OCI-LY7 (cell line): Measurements from ENCODE around the gene CUBN. TPM values are rescaled to one million over a fixed set of nuclear protein-coding genes. Genes with fewer than 3 reads are reported as not detected.

Experiments
- BruUV-seq: library from RNA; stranded (reverse); fragments of 400-500 nt; replicated peaks from 2 replicates; lab custom pipeline; 2021; lab: Mats Ljungman, UMichigan
- CTCF ChIA-PET: fragments of 300-600 bp; sonication (Branson Sonifier 250); formaldehyde crosslinking; loops from one replicate; lab custom pipeline; 2022; ENCODE audit warnings: antibody characterized with exemption; ENCODE audit not compliant: unreplicated experiment; lab: Charles Lee
- POLR2A ChIA-PET: fragments of 300-600 bp; sonication (Branson Sonifier 250); formaldehyde crosslinking; loops from one replicate; lab custom pipeline; 2022; ENCODE audit warnings: antibody characterized with exemption; lab: Charles Lee
- DNase-seq: peaks from one replicate; pipeline ENCODE4 v3.0.0-alpha.2; 2015; ENCODE audit warnings: low spot score
- H2AFZ ChIP-seq: fragments of 200-600 bp; sonication (generic), shearing (Covaris generic); 2 replicates; pipeline ENCODE4 v1.6.1; 2014; ENCODE audit warnings: mild to moderate bottlenecking, antibody characterized with exemption, low read length, moderate library complexity
- H3K27ac ChIP-seq: fragments of 200-600 bp; sonication (generic); 2 replicates; pipeline ENCODE4 v1.5.1; 2014; ENCODE audit warnings: mixed run types, low read depth, mild to moderate bottlenecking, moderate library complexity, low read length, inconsistent platforms; ENCODE audit not compliant: poor library complexity, severe bottlenecking
- H3K36me3 ChIP-seq: fragments of 200-600 bp; sonication (generic); 2 replicates; pipeline ENCODE4 v1.6.1; 2014; ENCODE audit warnings: mild to moderate bottlenecking, antibody characterized with exemption, low read length, moderate library complexity, mixed read lengths; ENCODE audit not compliant: insufficient read depth
- H3K4me1 ChIP-seq: fragments of 200-600 bp; sonication (generic); 2 replicates; pipeline ENCODE4 v1.5.1; 2014; ENCODE audit warnings: mild to moderate bottlenecking, low read length; ENCODE audit not compliant: insufficient read depth, poor library complexity, severe bottlenecking
- H3K4me2 ChIP-seq: fragments of 200-600 bp; sonication (generic); 2 replicates; pipeline ENCODE4 v1.6.1; 2014; ENCODE audit warnings: mild to moderate bottlenecking, low read length
- H3K4me3 ChIP-seq: fragments of 200-600 bp; sonication (generic); 2 replicates; pipeline ENCODE4 v1.5.1; 2014; ENCODE audit warnings: mild to moderate bottlenecking, low read depth, low read length; ENCODE audit not compliant: poor library complexity, severe bottlenecking
- H3K79me2 ChIP-seq: fragments of 200-600 bp; sonication (generic); 2 replicates; pipeline ENCODE4 v1.6.1; 2016; ENCODE audit warnings: low read depth, mild to moderate bottlenecking, low read length, moderate library complexity, mixed read lengths; ENCODE audit not compliant: insufficient read depth
- H3K9me2 ChIP-seq: fragments of 200-600 bp; sonication (generic); 2 replicates; pipeline ENCODE4 v1.6.1; 2016; ENCODE audit warnings: mild to moderate bottlenecking, low read length, mixed read lengths; ENCODE audit not compliant: insufficient read depth
- H3K9me3 ChIP-seq: fragments of 200-600 bp; sonication (generic); 2 replicates; pipeline ENCODE4 v1.6.1; 2014; ENCODE audit warnings: mild to moderate bottlenecking, mixed run types, low read length, mixed read lengths
- H4K20me1 ChIP-seq: fragments of 200-600 bp; sonication (generic); 2 replicates; pipeline ENCODE4 v1.6.1; 2014; ENCODE audit warnings: mild to moderate bottlenecking, antibody characterized with exemption, low read length, moderate library complexity, mixed read lengths; ENCODE audit not compliant: insufficient read depth
- EZH2phosphoT487 ChIP-seq: fragments of 200-600 bp; sonication (generic); IDR thresholded peaks from 2 replicates; pipeline ENCODE4 v1.6.1; 2018; ENCODE audit warnings: low read depth, borderline replicate concordance, mild to moderate bottlenecking, mixed run types, antibody characterized with exemption, low read length, moderate library complexity, mixed read lengths
- intact Hi-C: fragments of 100-400 bp; cut with micrococcal nuclease; formaldehyde crosslinking; loops from one replicate; pipeline ENCODE4 v1.10.0; 2022; ENCODE audit not compliant: unreplicated experiment
- total RNA-seq, 2 experiments: library from RNA; depleted of rRNA in 1 of 2; stranded (reverse); fragments of >200 nt in 1 of 2; shearing (Covaris generic) in 1 of 2; gene quantifications; 2 replicates each; pipeline ENCODE4 v1.2.3, GENCODE V29; 2014 to 2022
- TF ChIP-seq, protein P1 (sequence below): fragments of 200-600 bp; sonication (generic); conservative IDR thresholded peaks from 2 replicates; pipeline ENCODE4 v1.5.1; 2014; ENCODE audit warnings: mild to moderate bottlenecking, antibody characterized with exemption, low read length, moderate library complexity, mixed read lengths

CUBN gene
- total RNA-seq, 2 experiments from 2014 or later: 0.13 to 0.25 TPM

DNA sequence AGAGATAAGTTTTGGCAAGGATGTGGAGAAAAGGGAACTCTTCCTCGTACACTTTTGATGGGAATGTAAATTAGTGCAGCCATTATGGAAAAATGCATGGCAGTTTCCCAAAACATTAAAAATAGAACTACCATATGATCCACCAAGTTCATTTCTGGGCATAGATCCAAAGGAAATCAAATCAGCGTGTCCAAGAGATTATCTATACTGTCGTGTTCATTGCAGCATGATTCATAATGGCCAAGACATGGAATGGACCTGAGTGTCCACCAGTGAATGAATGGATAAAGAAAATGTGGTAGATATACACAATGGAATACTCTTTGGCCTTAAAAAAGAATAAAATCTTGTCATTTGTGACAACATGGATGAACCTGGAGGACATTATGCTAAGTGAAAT is 242.0 kb downstream of the CUBN start:
- H2AFZ ChIP-seq: no peak overlapping the region
- POLR2A ChIA-PET: no interaction called here
- no peaks in the 10 kb centered on the region for H4K20me1 ChIP-seq
- H3K4me3 ChIP-seq: no peak overlapping the region
- no peaks in the 10 kb centered on the region for H3K4me1 ChIP-seq
- no peaks in the 10 kb centered on the region for H3K9me3 ChIP-seq
- BruUV-seq: no TSS peak
- H3K9me2 ChIP-seq: no peaks in the 10 kb centered on the region
- CTCF ChIA-PET: no interaction called here
- no peak for DNase-seq
- H3K36me3 ChIP-seq: no peaks in the 10 kb centered on the region
- H3K4me2 ChIP-seq: no peak overlapping the region
- intact Hi-C loops: no loop called here
- H3K27ac ChIP-seq: no peak overlapping the region
- H3K79me2 ChIP-seq: no peaks in the 10 kb centered on the region
- TF ChIP-seq EZH2phosphoT487: no peak

DNA sequence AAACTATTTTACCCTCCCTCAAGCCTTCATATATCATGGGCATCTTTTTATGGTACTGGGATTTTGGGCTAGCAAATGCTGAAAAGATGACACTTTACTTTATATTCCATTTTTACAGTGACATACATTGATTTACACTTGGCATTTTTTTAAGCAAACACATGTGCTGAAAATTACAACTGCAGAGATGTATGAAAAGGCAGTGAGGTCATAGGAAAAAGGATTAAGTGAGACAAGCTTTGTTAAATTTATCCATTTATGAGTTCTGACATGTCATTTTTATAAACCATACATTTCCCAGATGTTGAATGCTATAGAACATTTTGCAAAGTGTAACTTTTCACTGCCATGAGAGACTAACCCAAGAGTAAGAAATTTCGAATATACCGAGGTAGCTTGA is 243.6 kb downstream of the CUBN start:
- TF ChIP-seq EZH2phosphoT487: no peak
- TF ChIP-seq, protein P1, sequence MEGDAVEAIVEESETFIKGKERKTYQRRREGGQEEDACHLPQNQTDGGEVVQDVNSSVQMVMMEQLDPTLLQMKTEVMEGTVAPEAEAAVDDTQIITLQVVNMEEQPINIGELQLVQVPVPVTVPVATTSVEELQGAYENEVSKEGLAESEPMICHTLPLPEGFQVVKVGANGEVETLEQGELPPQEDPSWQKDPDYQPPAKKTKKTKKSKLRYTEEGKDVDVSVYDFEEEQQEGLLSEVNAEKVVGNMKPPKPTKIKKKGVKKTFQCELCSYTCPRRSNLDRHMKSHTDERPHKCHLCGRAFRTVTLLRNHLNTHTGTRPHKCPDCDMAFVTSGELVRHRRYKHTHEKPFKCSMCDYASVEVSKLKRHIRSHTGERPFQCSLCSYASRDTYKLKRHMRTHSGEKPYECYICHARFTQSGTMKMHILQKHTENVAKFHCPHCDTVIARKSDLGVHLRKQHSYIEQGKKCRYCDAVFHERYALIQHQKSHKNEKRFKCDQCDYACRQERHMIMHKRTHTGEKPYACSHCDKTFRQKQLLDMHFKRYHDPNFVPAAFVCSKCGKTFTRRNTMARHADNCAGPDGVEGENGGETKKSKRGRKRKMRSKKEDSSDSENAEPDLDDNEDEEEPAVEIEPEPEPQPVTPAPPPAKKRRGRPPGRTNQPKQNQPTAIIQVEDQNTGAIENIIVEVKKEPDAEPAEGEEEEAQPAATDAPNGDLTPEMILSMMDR: no peak
- Histone ChIP-seq H3K9me3 (no peaks in the 10 kb centered on the region), H3K4me2 (no peak overlapping the region), H3K36me3 (no peaks in the 10 kb centered on the region), H3K4me3 (no peak overlapping the region), H3K9me2 (no peaks in the 10 kb centered on the region), H3K27ac (no peak overlapping the region), H2AFZ (no peak overlapping the region), H4K20me1 (no peaks in the 10 kb centered on the region), H3K79me2 (no peaks in the 10 kb centered on the region), H3K4me1 (no peaks in the 10 kb centered on the region)
- BruUV-seq: no TSS peak
- DNase-seq: no peak
- intact Hi-C loops: no loop called here
- CTCF ChIA-PET: no interaction called here
- POLR2A ChIA-PET: no interaction called here

DNA sequence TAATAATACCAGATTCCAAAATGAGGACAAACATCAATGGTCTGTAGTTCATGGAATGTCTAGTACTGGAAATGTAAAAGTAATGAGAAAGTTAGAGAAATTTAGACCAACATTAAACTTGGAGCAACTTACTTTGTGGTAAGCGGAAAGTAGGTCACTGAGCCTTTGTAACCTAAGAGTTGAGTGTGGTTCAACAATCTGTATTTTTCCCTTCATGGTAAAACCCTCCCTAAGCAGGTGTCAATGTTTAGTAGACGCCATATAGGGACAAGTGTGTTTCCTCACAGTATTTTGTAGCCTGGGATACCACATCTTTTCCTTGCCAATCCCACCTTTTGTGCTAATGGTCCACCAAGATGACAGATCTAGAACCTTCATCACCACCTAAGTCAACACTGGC is 245.1 kb downstream of the CUBN start:
- no peak overlapping the region for H3K27ac ChIP-seq
- no peak overlapping the region for H3K4me3 ChIP-seq
- DNase-seq: no peak
- POLR2A ChIA-PET: no interaction called here
- TF ChIP-seq, protein P1: no peak
- TF ChIP-seq EZH2phosphoT487: no peak
- H3K79me2 ChIP-seq: no peaks in the 10 kb centered on the region
- intact Hi-C loops: no loop called here
- BruUV-seq: no TSS peak
- H2AFZ ChIP-seq: no peak overlapping the region
- no peaks in the 10 kb centered on the region for H4K20me1 ChIP-seq
- no peaks in the 10 kb centered on the region for H3K36me3 ChIP-seq
- H3K4me1 ChIP-seq: no peaks in the 10 kb centered on the region
- CTCF ChIA-PET: no interaction called here
- no peak overlapping the region for H3K4me2 ChIP-seq
- no peaks in the 10 kb centered on the region for H3K9me3 ChIP-seq
- no peaks in the 10 kb centered on the region for H3K9me2 ChIP-seq
